ENCODE results near the gene ZNF670. TPM values are rescaled to one million over a fixed set of nuclear protein-coding genes. Genes with fewer than 3 reads are reported as not detected.
A peak's percentile ranks its signal among the peaks of the same experiment; 100 is the strongest.
"Not testable (repeated sequence)": the region's sequence is repeated elsewhere in the genome, so short reads cannot be mapped to it uniquely, and the experiment has no call there.

ZNF670 gene
- 4.2 TPM for total RNA-seq

DNA sequence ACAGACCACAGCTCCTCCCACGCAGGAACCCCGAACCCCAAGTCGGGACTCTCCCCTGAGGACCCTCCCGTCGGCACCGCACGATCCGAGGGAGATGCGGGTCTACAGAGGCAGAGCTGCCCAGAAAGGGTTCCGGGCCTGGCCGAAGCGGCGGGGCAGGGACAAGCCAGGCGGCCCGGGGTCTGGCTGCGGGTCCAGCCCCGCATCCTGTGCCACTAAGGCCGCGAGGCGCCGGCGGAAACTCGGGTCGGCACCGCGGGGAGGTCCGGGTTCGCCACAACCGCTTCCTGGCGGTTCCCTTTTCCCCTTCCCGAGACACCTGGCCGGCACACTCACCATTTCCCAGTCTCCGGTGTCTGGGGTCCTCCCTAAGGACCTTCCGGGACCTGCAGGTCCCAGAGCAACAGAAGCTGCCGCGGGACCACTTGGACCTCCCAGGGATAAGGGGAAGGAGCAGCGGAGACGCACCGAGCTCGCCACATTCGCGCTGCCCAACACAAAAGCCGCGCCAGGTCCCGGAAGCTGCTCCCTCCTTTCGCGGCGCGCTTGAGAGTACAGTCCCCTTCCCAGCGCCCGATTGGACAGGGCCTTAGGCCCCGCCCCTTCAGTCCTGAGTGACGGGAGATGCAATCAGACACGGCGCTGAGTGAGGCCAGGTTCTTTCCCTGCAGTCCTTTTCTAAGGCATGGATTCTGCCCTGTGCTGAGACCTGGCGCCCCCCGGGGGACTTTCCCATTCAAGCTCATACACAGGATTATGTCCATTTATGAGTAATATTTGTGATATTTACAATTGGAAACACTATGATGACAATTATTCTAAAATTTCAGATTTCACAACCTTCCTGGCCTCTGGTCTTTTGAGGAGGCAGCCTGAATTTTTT lies at the start of gene ZNF670:
Gene ZNF670, minus strand, starts transcription at position 554 of the 883 bp plus-strand sequence. Its CDS starts 215 bp downstream, at position 339.
- peak; percentile 95 for DNase-seq (ENCODE audit: low spot score)

DNA sequence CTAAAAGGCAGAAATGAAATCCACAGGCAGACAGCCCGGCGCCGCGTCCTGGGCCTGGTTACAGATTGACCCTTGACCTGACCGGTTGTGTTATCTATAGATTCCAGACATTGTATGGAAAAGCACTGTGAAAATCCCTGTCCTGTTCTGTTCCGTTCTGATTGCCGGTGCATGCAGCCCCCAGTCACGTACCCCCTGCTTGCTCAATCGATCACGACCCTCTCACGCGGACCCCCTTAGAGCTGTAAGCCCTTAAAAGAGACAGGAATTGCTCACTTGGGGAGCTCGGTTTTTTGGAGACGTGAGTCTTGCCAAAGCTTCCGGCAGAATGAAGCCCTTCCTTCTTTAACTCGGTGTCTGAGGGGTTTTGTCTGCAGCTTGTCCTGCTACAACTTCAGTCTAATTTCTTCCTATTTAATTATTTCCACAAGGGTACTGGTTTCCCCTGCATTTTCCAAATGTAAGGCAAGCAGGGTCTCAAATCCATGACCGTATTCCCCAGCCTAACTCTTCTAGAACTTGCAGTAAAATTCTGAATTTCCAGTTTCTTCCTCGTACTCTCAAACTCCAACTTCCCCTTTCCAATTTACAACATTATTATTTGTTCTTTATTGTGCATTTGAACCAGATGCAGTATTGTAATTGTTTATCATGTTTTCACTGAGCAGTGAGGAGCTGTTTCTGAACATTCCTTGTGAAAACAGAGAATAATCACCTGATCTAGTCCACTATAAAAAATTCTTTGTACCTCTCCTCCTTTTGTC lies 49.1 kb upstream of the ZNF670 start:
- DNase-seq (ENCODE audit: low spot score) = not testable (repeated sequence)

DNA sequence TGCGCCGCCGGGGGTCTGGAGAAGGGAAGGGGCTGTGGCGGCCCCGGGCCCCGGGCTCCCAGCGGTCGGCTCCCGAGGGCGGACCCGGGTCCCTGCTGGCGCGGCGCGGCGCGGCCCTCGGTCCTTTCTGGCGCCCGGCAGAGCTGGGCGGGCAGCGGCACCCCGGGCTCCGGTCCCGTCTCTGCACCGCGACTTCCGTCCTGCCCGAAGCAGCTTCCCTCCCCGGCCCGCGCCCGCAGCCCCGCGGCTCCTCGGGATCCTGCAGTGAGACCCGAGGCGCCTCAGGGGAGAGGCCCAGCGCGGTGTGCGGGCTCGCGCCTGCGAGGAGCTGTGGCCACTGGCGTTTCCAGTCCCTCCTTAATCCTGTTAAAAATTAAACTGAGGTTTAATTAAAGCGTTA lies 48.0 kb upstream of the ZNF670 start:
- DNase-seq (ENCODE audit: low spot score) = not testable (repeated sequence)

DNA sequence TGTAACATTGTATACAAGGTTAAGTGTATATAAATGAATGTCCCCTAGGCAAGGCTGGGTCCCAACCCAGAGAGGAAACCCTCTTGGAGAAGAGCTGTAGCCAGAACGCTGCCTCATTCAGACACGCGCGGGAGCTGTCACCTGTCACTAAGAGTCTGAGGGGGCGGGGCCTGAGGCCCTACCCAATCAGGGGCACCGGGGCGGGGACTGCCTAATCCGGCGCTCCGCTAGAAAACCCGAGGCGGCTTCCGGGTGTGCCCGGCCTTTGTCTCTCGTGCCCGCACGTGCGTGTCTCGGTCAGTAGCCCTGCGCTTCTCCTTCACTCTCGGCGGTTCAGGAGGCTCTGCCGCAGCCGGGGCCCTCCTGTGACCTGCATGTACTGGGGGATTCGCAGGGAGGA lies 47.6 kb upstream of the ZNF670 start:
- not testable (repeated sequence) for DNase-seq (ENCODE audit: low spot score)

DNA sequence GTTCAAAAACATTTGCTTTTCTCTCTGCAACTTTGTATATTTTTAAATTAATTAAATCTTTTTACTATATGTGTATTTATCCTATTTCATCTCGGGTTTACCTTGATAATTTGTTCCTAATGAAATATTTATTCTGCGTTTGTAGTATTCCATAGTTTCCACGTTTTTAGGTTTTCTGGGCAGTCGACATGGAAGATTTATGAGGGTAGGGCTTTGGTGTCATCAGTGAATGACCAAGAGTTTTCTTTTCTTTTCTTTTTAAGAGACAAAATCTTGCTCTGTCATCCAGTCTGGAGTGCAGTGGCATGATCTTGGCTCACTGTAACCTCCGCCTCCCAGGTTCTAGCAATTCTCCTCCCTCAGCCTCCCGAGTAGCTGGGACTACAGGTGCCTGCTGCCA lies 42.8 kb upstream of the ZNF670 start:
- DNase-seq (ENCODE audit: low spot score) = no peak

DNA sequence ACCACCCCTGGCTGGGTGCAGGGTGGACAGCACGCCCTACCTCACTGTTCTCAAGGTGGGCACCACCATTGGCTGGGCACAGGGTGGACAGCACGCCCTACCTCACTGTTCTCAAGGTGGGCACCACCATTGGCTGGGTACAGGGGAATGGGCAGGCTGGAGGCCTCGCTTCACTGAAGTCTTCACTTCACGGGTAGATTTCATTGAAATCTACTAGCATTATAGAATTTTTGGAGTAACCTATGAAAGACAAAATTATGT lies 41.7 kb upstream of the ZNF670 start:
- not testable (repeated sequence) for DNase-seq (ENCODE audit: low spot score)

DNA sequence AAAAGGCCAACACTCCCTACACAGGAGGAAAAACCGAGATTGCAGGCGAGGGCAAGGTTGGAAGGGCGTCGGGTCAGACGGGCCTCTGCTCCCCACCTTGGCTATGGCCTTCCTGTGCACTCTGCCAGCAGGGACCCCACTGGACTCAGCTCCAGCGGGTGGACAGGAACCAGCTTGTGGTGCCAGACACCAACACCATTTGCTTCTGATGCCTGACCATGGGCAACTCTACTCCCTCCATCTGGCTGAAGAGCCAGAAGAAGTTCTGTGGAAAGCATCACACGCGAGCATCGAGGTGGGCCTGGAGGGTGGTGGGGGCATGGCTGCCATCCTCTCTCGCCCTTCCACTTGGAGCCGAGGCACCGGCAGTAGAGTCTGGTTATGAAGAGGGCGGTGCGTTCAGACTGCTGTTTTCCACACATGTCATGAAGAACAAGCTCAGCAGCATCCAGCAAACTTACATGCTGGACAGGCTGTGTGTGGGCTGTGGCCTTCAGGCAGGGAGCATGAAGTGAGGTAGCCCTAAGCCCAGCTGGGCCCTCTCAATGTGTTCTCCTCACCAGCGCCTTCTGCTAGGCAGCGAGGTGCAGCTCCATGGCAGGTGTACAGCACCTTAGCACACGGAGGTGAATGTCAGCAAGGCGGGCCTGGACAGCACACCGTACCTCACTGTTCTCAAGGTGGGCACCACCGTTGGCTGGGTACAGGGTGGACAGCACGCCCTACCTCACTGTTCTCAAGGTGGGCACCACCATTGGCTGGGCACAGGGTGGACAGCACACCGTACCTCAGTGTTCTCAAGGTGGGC lies 41.2 kb upstream of the ZNF670 start:
- no peak for DNase-seq (ENCODE audit: low spot score)

DNA sequence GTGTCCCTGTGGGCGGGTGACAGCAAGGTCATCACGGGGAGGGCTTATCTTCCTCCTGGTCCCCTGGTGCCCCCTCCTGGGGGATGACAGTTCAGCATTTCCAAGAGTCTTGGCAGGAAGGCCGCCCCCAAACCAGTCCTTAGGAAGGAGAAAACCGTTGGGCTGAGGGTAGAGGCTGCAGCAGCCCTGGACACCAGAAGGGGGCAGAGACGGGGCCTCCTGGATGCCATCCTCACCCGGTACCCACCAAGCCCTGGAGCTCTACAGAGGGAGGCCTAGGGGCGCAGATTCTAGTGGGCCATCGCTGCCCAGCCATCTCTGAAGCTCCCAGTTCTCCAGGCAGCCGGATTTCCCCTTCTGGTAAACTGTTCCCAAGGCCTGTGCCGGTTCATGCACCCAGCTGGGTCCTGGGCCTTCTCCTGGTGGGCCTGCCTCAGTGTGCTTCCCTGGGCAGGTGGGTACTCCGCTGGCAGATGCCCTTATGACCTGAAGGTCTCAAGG lies 40.4 kb upstream of the ZNF670 start:
- DNase-seq (ENCODE audit: low spot score) = no peak

DNA sequence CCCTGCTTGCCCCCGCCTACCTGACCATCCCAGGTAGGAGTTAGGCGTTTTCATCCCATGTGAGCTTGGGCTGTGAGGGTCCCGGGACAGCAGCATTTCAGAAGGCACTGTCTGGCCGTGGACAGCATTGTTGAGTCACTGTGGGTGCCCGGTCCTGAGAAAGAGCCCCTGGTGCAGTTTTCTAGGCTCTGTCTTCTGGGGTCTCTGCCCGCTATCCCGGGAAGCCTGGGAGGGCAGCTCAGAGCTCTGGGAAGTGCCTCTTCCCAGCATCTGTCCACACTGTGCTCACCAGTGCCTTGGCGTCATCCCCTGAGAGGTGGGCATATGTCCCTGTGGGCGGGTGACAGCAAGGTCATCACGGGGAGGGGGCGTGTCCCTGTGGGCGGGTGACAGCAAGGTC lies 36.9 kb upstream of the ZNF670 start:
- no peak for DNase-seq (ENCODE audit: low spot score)

DNA sequence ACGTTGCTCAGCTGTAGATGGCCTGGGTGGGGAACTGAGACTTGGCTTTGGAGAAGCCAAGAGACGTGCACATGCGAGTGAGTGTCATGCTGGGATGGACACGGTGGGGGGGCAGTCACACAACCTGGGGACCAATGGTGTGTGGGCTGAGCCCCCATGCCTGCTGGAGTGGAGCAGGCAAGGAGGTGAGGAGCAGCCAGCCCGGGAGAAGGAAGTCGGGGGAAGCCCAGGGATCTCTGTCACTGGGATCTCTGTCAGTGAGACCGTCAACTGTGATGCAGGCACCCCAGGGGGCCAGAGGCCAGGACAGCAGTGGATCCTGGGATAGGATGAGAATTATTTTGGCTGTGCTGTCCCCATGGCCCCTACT lies 36.5 kb upstream of the ZNF670 start:
- no peak for DNase-seq (ENCODE audit: low spot score)

DNA sequence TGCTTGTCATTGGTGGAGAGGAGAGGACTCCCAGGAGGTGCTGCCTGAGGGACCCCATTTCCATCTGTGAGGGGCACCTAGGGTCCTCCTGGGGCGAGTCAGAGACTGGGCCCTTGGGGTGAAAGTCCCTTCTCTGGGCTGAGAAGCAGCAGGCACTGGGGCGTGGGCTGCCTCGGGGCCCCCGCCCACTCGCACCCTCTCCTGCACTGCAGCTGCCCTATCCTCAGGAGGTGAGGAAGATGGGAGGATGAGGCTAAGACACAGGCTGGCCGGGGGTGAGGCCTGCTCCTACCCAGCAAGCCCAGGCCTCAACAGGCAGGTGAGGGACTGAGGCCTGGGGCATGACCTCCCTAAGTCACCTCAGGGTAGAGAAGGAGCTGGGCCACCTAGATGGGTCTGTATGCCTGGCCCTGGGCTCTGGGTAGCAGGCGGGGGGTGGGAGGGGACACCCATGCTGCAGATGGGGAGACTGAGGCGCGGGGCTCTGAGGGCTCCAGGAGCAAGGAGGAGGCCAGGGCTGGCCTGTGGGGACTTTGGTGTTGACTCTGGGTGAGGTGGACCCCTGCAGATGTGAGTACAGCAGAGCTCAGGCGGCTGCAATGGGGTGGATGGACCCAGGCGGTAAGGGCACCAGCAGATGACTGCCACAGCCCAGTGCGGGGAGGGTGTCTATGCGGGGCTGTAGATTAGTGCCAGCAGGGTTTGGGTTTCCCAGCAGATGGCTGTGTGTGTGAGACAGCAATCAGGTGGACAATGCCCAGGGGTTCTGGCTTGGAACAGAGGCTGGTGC lies 35.9 kb upstream of the ZNF670 start:
- no peak for DNase-seq (ENCODE audit: low spot score)

DNA sequence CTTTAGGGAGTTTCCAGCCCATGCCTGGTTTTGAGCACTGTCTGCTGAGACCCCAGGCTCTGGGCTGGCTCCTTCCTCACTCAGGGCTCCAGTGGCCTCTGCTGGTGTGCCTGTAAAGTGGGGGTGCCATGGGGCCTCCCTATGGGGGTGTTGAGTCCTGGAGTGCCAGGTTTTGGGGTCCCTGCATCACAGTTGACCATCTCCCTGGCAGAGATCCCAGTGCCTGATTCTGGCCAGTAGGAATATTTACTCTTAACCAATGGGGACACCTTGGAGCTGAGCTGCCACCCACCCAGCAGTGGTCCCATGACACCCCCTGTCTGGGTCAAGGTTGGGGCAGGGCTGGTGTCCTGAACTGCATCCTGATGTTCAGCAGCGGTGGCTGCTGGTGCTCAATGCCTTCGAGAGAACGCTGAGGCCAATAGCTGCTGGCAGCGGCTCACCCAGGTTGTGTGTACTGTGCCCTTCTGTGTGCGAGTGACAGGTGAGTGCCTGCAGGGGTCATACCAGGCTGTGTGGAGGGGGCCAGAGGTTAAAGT lies 35.2 kb upstream of the ZNF670 start:
- no peak for DNase-seq (ENCODE audit: low spot score)

DNA sequence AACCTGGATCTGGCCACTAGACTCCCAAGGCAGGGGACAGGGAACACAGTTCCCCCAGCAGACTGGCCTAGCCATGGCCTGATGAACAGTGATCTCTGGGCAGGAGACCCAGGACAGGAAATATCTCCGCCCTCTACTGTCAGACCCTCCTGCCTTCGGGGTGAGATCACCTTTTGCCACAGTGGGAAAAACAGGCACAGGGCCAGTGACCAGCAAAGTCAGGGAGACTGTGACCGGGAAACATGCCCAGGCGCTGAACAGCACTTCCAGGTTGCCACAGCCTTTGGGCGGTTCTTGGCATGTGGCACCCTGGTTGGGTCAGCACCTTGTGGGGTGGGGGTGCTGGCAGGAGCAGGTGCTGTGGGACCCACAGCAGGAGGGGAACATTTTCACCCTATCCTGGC lies 34.5 kb upstream of the ZNF670 start:
- no peak for DNase-seq (ENCODE audit: low spot score)

DNA sequence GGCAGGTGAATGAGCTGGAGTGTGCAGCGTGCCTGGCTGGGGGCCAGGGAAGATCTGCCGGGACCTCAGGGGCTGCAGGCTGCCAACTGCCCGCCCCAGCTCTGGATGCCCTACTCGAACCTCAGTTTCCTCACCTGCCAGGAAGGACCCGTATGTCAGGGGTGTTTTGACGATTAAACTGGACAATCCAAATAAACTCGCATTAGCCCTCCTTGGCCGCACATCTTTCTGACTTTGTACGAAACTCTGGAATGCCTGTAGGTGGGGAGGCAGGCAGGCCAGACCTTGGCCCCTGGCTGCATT lies 33.8 kb upstream of the ZNF670 start:
- no peak for DNase-seq (ENCODE audit: low spot score)

DNA sequence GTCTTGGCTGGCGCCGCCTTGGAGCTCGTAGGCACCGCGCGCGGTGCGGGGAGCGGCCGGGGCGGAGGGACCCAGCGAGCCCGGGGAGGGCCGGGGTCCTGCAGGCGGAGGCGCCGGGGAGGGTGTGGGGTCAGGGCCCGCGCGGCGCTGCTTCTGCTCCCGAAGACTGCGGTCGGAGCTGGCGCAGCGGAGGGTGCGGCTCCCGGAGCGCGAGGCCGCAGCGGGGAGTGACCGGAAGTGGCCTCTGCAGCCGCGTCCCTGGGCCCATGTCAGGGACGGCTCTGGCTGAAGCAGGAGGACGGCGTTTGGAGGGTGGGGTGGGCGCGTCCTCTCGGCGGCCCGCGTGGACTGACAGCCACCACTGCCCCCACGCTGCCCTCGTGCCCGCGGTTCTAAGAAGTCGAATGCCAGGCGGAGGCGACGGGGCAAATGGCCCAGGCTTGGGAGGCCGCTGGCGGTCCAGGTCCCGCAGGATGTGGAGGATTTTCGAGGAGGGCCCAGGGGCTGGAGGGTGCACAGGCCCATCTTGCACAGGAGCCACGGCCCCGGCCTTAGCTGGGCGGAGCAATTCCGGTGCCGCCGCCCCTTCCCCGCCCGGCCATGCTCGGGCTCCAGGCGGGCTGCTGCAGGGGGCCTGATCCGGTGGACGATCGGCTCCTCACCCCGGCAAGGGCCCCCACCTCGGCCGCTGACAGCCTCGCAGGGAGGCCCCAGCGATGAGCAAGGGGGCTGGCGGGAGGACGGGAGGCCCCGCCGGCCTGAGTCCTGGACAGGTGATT lies 33.3 kb upstream of the ZNF670 start:
- DNase-seq (ENCODE audit: low spot score) = peak; percentile 65

DNA sequence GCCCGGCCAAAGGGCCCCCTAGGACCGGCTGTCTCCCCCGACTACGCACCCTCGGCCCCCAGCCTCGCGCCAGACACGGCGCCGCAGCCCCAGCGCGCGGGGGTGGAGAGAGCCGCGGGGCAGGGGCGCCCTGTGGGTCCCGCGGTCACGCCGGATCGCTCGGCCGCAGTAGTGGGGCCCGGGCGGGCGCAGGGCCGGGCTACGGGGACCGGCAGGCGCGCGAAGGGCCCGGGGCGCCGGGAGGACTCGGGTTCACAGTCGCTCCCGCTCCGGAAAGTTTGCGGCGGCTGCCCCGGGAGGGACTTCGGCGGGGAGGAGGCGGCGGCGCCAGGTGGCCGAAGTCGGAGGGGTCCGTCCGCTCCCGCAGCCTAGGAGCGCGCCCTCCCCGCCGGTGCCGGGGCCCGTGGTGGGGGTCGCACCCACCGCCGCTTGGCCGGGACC lies 32.7 kb upstream of the ZNF670 start:
- no peak for DNase-seq (ENCODE audit: low spot score)

DNA sequence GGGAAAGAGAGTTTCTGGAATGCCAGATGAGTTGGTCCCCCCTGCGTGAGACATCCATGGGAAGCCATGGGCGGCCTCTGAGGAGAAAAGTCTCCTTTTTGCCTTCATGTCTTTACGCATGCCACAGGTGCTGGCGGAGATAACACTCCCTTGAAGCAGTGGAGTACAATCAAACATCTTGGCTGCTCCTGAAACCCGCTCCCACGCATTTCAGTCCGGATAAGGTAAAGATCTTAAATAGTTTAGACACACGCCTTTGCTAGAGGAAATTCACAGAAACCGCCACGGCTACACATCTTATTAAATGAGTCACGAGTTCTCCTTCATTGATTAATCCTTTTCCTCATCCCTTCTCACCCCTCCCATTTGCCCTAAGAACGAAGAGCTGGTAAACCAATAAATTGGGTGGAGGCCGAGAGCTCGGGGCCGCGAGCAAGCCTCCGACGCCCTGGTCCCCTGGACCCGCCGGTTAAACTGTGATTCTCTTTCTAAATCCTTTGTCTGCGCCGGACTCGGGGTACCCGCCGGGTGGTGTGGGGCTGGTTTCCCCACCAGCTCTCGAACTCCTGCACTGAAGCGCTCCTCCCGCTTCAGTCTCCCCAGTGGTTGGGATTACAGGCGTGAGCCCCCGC lies 32.1 kb upstream of the ZNF670 start:
- no peak for DNase-seq (ENCODE audit: low spot score)

DNA sequence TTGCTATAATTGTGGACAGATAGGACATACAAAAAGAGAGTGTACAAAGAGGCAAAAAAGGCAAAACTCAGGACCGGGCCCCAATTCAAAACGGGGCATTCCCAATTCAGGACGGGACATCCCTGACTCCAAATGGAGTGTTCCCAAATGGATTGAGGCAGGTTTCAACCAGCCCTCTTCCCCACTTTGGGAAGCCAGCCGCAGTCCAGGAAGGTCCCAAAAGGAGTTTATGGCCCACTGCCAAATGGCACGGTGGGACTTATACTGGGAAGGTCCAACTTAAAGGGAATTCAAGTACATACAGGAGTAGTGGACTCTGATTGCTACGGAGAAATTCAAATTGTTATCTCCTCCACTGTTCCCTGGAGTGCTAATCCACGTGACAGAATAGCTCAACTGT lies 29.1 kb upstream of the ZNF670 start:
- DNase-seq (ENCODE audit: low spot score) = no peak

DNA sequence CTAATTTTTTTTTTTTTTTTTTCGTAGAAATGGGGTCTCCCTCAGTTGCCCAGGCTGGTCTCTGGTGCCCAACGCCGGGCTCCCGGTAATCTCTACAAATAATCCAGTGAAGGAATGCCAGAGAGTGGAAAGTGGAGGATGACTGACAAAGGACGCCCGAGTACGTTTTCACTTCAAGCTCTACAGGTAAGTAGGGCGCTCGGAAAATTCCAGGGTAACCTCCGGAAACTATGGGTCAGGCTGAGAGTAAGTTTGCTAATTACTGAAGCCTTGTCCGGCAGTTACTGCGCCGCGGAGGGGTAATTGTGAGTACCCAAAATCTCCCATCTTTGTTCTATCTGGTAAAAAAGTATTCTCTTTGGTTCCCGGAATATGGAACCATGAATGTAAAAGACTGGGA lies 27.4 kb upstream of the ZNF670 start:
- no peak for DNase-seq (ENCODE audit: low spot score)

DNA sequence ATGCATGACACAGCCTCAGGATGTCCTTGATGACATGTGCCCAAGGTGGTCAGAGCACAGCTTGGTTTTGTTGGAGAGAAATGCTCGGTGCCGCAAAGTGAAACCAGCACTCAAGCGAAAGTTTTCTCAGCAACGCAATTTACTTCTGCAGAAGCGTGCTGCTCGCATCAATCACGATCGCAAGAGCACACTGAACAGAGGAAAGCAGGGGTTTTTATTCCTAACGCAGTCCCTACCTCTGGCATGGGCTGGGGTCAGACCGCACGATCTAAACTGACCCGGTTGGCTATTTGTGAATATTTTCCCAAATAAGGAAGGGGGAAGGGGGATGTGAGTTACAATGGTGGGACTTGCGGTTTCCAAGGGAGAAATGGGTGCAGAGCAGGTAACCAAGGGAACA lies 26.4 kb upstream of the ZNF670 start:
- DNase-seq (ENCODE audit: low spot score) = no peak
